Measurements from ENCODE around the gene TBXAS1. TPM values are rescaled to one million over a fixed set of nuclear protein-coding genes. Genes with fewer than 3 reads are reported as not detected.

Gene TBXAS1
- total RNA-seq, 2 donors from 2014 or later, result 3.9 to 4.7 TPM

DNA sequence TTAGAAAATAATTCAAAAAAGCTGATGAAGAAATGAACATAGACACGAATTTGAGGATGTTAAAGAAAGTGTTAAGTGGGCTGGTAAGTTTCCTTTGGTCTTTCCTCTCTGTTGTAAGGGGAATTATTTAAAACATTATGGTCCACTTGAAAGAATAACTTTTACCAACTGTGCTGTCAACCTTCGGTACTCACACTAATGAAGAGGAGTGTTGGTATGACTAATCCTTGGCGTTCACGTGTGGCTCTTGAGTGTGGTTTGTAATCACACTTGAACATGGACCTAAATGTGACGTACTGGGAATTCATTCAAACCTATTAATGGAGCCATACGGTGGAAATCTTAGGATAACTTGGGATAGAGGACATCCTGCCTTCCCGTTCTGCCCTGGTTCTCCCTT is 41.3 kb downstream of the TBXAS1 start:
- Mint-ChIP-seq H3K27ac (no peak overlapping the region), H3K9me3 (no peaks in the 10 kb centered on the region), H3K36me3 (ENCODE audit: insufficient read depth in 2 of 2) (no peaks in the 10 kb centered on the region), H3K4me1 (ENCODE audit: low read depth) (peaks cover 5% of the 10 kb centered on the region), H3K4me3 (no peak overlapping the region), H3K27me3 (ENCODE audit: low read depth) (no peaks in the 10 kb centered on the region)
- DNase-seq (no peak), ATAC-seq (replicated peaks in 1 of 2) (no peak)

DNA sequence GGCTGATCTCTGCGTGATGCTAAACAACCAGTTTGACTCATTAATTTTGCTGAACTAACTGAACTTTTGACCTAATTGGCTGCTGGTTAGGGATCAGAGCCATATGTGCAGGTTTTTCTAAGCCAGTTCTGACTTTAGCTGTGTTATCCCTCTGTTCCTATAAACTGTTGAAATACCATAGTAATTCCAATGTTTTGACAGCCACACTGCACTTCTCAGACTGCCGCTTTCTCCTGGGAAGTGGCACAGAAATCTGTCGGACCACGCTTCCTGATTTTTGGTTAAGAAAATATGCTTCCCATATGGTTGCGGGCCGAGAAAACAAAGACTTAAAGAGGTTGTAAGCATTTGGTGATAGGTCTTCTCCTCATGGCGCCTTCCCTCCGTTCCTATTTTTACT is 42.3 kb downstream of the TBXAS1 start:
- ATAC-seq (replicated peaks in 1 of 2) (no peak), DNase-seq (no peak)
- no peak overlapping the region for H3K4me3 Mint-ChIP-seq
- peaks cover 5% of the 10 kb centered on the region for H3K4me1 Mint-ChIP-seq (ENCODE audit: low read depth)
- no peaks in the 10 kb centered on the region for H3K9me3 Mint-ChIP-seq
- H3K36me3 Mint-ChIP-seq (ENCODE audit: insufficient read depth in 2 of 2), result no peaks in the 10 kb centered on the region
- H3K27ac Mint-ChIP-seq, result no peak overlapping the region
- no peaks in the 10 kb centered on the region for H3K27me3 Mint-ChIP-seq (ENCODE audit: low read depth)

DNA sequence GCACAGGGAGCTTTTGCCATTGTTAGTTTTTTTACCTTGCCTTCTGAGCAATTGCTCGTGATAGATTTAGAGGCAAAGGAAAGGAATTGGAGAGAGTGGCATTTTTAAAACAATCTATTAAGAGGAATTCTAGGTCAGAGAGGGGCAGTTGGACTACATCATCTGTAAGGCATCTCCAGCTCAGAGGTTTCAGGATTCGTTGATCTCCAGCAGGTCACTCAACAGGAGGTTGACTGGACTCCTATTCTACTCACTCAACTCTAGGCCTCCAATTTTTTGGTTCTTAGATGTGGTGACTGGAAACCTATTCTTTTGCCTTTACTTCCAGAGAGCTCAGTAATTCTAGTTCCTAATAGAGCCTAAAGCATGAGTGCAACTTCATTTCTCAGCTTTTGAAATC is 42.8 kb downstream of the TBXAS1 start:
- no peaks in the 10 kb centered on the region for H3K36me3 Mint-ChIP-seq (ENCODE audit: insufficient read depth in 2 of 2)
- H3K27me3 Mint-ChIP-seq (ENCODE audit: low read depth), result no peaks in the 10 kb centered on the region
- no peak for ATAC-seq (replicated peaks in 1 of 2)
- peaks cover 5% of the 10 kb centered on the region for H3K4me1 Mint-ChIP-seq (ENCODE audit: low read depth)
- DNase-seq, result no peak
- no peak overlapping the region for H3K4me3 Mint-ChIP-seq
- no peak overlapping the region for H3K27ac Mint-ChIP-seq
- H3K9me3 Mint-ChIP-seq, result no peaks in the 10 kb centered on the region

DNA sequence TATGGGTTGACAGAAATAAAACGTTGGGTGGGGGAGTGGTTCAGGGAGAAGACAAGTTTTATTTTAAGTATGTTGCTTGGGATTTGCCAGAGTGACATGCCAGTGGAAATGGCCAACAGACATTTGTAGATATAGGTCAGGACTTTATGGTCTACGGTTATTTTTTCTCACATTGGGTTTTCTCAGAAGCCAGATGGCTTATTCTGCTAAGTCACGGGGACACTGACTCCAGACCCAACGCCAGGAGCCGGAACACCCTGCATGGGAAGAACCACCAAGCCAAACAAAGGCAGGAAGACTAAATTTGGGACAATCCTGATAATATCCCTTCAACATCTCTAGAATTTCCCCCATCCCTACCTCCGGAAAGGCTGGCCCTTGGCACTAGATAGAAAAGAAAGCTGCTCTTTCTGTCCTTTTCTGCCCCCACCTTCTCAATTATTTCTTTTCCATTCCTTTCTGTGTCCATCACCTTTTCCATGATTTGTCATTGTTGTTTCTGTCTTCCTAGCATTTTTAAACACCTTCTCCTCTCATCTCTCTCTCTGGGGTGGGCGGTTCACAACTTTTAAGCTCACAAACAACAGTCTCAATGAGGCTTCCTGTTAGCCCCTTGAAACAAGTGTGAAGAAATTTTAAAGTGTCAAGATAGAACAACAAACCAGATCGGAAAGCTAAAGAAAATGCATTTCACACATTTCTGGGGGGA is 44.7 kb downstream of the TBXAS1 start:
- ATAC-seq (replicated peaks in 1 of 2) (no peak), DNase-seq (no peak)
- H3K27ac Mint-ChIP-seq, result no peak overlapping the region
- H3K9me3 Mint-ChIP-seq, result no peaks in the 10 kb centered on the region
- H3K4me3 Mint-ChIP-seq, result no peak overlapping the region
- H3K27me3 Mint-ChIP-seq (ENCODE audit: low read depth), result no peaks in the 10 kb centered on the region
- no peaks in the 10 kb centered on the region for H3K36me3 Mint-ChIP-seq (ENCODE audit: insufficient read depth in 2 of 2)
- H3K4me1 Mint-ChIP-seq (ENCODE audit: low read depth), result peaks cover 17% of the 10 kb centered on the region

DNA sequence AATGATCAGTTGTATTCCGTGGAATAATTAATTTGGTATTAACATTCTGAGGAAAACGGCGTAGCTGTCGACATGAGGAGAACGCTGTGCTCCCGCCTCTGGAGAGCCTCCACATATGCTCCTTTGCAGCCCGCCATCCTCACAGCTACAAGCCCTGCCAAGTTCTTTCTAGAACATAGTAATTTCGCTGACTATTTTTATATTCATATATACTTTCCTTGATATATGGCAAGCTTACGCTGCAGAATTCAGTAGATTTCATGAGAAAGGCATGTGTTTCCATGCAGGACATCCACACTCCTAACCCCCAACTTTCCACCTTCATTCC is 45.2 kb downstream of the TBXAS1 start:
- H3K4me3 Mint-ChIP-seq, result no peak overlapping the region

GRCh38 chr7:139875821-139876241 is 46.8 kb downstream of the TBXAS1 start:
- ATAC-seq (replicated peaks in 1 of 2), result no peak
- Mint-ChIP-seq H3K27ac (no peak overlapping the region), H3K4me3 (no peak overlapping the region), H3K36me3 (ENCODE audit: insufficient read depth in 2 of 2) (peaks cover 0 to 2% of the 10 kb centered on the region in 2 donors), H3K4me1 (ENCODE audit: low read depth) (peaks cover 12% of the 10 kb centered on the region), H3K27me3 (ENCODE audit: low read depth) (no peaks in the 10 kb centered on the region), H3K9me3 (no peaks in the 10 kb centered on the region)
- no peak for DNase-seq

More for the DNA sequence above, 45.2 kb downstream of the TBXAS1 start:
- no peaks in the 10 kb centered on the region for H3K27me3 Mint-ChIP-seq (ENCODE audit: low read depth)
- H3K9me3 Mint-ChIP-seq, result no peaks in the 10 kb centered on the region
- ATAC-seq (replicated peaks in 1 of 2), result no peak
- peaks cover 17% of the 10 kb centered on the region for H3K4me1 Mint-ChIP-seq (ENCODE audit: low read depth)
- H3K36me3 Mint-ChIP-seq (ENCODE audit: insufficient read depth in 2 of 2), result no peaks in the 10 kb centered on the region
- no peak for DNase-seq
- H3K27ac Mint-ChIP-seq, result no peak overlapping the region

GRCh38 chr7:139876622-139877283 is 47.7 kb downstream of the TBXAS1 start:
- Mint-ChIP-seq H3K27me3 (ENCODE audit: low read depth) (no peaks in the 10 kb centered on the region), H3K4me1 (ENCODE audit: low read depth) (peaks cover 12% of the 10 kb centered on the region), H3K9me3 (no peaks in the 10 kb centered on the region), H3K4me3 (no peak overlapping the region), H3K27ac (no peak overlapping the region), H3K36me3 (ENCODE audit: insufficient read depth in 2 of 2) (peaks cover 0 to 2% of the 10 kb centered on the region in 2 donors)
- no peak for DNase-seq
- ATAC-seq (replicated peaks in 1 of 2), result no peak

- Mint-ChIP-seq H3K27me3 (ENCODE audit: low read depth) (no peaks in the 10 kb centered on the region), H3K36me3 (ENCODE audit: insufficient read depth in 2 of 2) (peaks cover 0 to 2% of the 10 kb centered on the region in 2 donors), H3K4me3 (no peak overlapping the region), H3K27ac (peak overlapping the region; percentile 38), H3K4me1 (ENCODE audit: low read depth) (peaks cover 1% of the 10 kb centered on the region), H3K9me3 (no peaks in the 10 kb centered on the region)
- ATAC-seq (replicated peaks in 1 of 2) (no peak), DNase-seq (no peak)
Observed at GRCh38 chr7:139883814-139884213, 54.8 kb downstream of the TBXAS1 start.

GRCh38 chr7:139884441-139884840 is 55.4 kb downstream of the TBXAS1 start:
- ATAC-seq (replicated peaks in 1 of 2) (no peak), DNase-seq (no peak)
- Mint-ChIP-seq H3K4me1 (ENCODE audit: low read depth) (peaks cover 6% of the 10 kb centered on the region), H3K27ac (no peak overlapping the region), H3K4me3 (no peak overlapping the region), H3K36me3 (ENCODE audit: insufficient read depth in 2 of 2) (peaks cover 0 to 2% of the 10 kb centered on the region in 2 donors), H3K9me3 (no peaks in the 10 kb centered on the region), H3K27me3 (ENCODE audit: low read depth) (no peaks in the 10 kb centered on the region)

- no peak for ATAC-seq (replicated peaks in 1 of 2)
Observed at GRCh38 chr7:139885511-139885910, 56.4 kb downstream of the TBXAS1 start.

DNA sequence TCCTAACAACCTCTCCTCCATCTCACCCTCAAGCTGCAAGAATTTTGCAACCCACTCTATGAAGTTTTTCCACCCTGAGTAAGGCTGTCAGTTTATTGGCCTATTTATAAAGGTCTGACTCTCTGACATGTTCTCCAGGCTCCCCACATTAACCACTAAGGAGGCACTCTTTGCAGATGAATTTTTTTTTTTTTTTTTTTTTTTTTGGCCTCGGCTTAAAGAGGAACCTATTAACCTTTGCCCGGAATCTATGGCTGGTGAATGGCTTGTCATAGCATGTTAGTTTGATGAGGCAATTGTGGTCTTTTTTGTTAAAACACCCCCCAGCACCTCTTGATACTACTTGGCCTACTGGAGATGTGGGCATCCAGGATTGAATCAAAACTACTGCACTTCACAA is 57.1 kb downstream of the TBXAS1 start:
- DNase-seq, result no peak

More at GRCh38 chr7:139885511-139885910, 56.4 kb downstream of the TBXAS1 start:
- no peaks in the 10 kb centered on the region for H3K36me3 Mint-ChIP-seq (ENCODE audit: insufficient read depth in 2 of 2)
- peaks cover 6% of the 10 kb centered on the region for H3K4me1 Mint-ChIP-seq (ENCODE audit: low read depth)
- DNase-seq, result no peak
- H3K4me3 Mint-ChIP-seq, result no peak overlapping the region
- no peaks in the 10 kb centered on the region for H3K9me3 Mint-ChIP-seq
- H3K27ac Mint-ChIP-seq, result no peak overlapping the region
- H3K27me3 Mint-ChIP-seq (ENCODE audit: low read depth), result no peaks in the 10 kb centered on the region

GRCh38 chr7:139886899-139887298 is 57.8 kb downstream of the TBXAS1 start:
- Mint-ChIP-seq H3K36me3 (ENCODE audit: insufficient read depth in 2 of 2) (no peaks in the 10 kb centered on the region), H3K9me3 (no peaks in the 10 kb centered on the region), H3K4me1 (ENCODE audit: low read depth) (peaks cover 6% of the 10 kb centered on the region), H3K27me3 (ENCODE audit: low read depth) (no peaks in the 10 kb centered on the region), H3K4me3 (no peak overlapping the region), H3K27ac (no peak overlapping the region)
- no peak for ATAC-seq (replicated peaks in 1 of 2)
- no peak for DNase-seq

More for the DNA sequence above, 57.1 kb downstream of the TBXAS1 start:
- peaks cover 6% of the 10 kb centered on the region for H3K4me1 Mint-ChIP-seq (ENCODE audit: low read depth)
- no peak overlapping the region for H3K4me3 Mint-ChIP-seq
- ATAC-seq (replicated peaks in 1 of 2), result peak in 1 of 2 donors; percentile 53
- no peaks in the 10 kb centered on the region for H3K9me3 Mint-ChIP-seq
- H3K36me3 Mint-ChIP-seq (ENCODE audit: insufficient read depth in 2 of 2), result no peaks in the 10 kb centered on the region
- H3K27me3 Mint-ChIP-seq (ENCODE audit: low read depth), result no peaks in the 10 kb centered on the region
- H3K27ac Mint-ChIP-seq, result no peak overlapping the region

- no peaks in the 10 kb centered on the region for H3K27me3 Mint-ChIP-seq (ENCODE audit: low read depth)
- no peaks in the 10 kb centered on the region for H3K9me3 Mint-ChIP-seq
- H3K4me1 Mint-ChIP-seq (ENCODE audit: low read depth), result peaks cover 6% of the 10 kb centered on the region
- H3K4me3 Mint-ChIP-seq, result no peak overlapping the region
- no peaks in the 10 kb centered on the region for H3K36me3 Mint-ChIP-seq (ENCODE audit: insufficient read depth in 2 of 2)
- H3K27ac Mint-ChIP-seq, result no peak overlapping the region
- no peak for ATAC-seq (replicated peaks in 1 of 2)
- DNase-seq, result no peak
Observed at GRCh38 chr7:139887992-139888481, 59.0 kb downstream of the TBXAS1 start.
